GM12878 (cell line): ENCODE results near the gene NANOGP8. TPM values are rescaled to one million over a fixed set of nuclear protein-coding genes. Genes with fewer than 3 reads are reported as not detected.

Experiments
- ATAC-seq: fragments of 200-7000 bp; cut with Tn5 transposase; 3 replicates; pipeline ENCODE4 v1.9.1; 2020; ENCODE audit warnings: mild to moderate bottlenecking, moderate library complexity
- BruUV-seq: library from RNA; stranded (reverse); fragments of 400-500 nt; replicated peaks from 2 replicates; lab custom pipeline; 2021; lab: Mats Ljungman, UMichigan
- CTCF ChIA-PET: fragments of 300-600 bp; sonication (Branson Sonifier 250); formaldehyde crosslinking; extraction: SDS; loops from one replicate; lab custom pipeline; 2021; ENCODE audit warnings: inconsistent platforms; lab: Yijun Ruan, JAX
- POLR2A ChIA-PET: fragments of 350-600 bp; formaldehyde crosslinking; extraction: SDS; loops from one replicate; lab custom pipeline; 2021; ENCODE audit warnings: inconsistent platforms; lab: Charles Lee
- RAD21 ChIA-PET: fragments of 300-600 bp; sonication (Branson Sonifier 250); formaldehyde crosslinking; loops from one replicate; lab custom pipeline; 2023; ENCODE audit warnings: antibody characterized with exemption; ENCODE audit not compliant: unreplicated experiment; lab: Charles Lee
- SMC1A ChIA-PET: fragments of 300-600 bp; sonication (Branson Sonifier 250); formaldehyde crosslinking; loops from one replicate; lab custom pipeline; 2023; ENCODE audit not compliant: unreplicated experiment, uncharacterized antibody; lab: Charles Lee
- DNase-seq: peaks from one replicate; pipeline ENCODE4 v3.0.0-alpha.2; 2011; ENCODE audit warnings: low read depth, low spot score
- FAIRE-seq: peaks from 3 replicates; lab custom pipeline; 2011; peaks lifted over from hg19 to GRCh38; lab: Jason Lieb, UNC
- H2AFZ ChIP-seq: 2 replicates; pipeline ENCODE4 v1.6.0; 2011; ENCODE audit warnings: low read depth, low read length, control low read depth; ENCODE audit not compliant: control insufficient read depth
- H3K27ac ChIP-seq: 2 replicates; pipeline ENCODE4 v1.5.1; 2011; ENCODE audit warnings: control low read depth; ENCODE audit not compliant: control insufficient read depth, insufficient read depth
- H3K27me3 ChIP-seq, 2 experiments: replicated peaks in 1 of 2; 2 replicates each; pipeline versions ENCODE4 v1.6.0 to v1.6.1; 2011; ENCODE audit warnings: low read length in 1 of 2; ENCODE audit not compliant: control insufficient read depth in 2 of 2, insufficient read depth in 2 of 2
- H3K36me3 ChIP-seq, 2 experiments: 2 replicates each; pipeline ENCODE4 v1.5.1; 2011; ENCODE audit warnings: low read length in 1 of 2; ENCODE audit not compliant: control insufficient read depth in 2 of 2, insufficient read depth in 2 of 2
- H3K4me1 ChIP-seq: 2 replicates; pipeline ENCODE4 v1.6.1; 2011; ENCODE audit warnings: mild to moderate bottlenecking, low read length, moderate library complexity, mixed read lengths; ENCODE audit not compliant: control insufficient read depth, insufficient read depth
- H3K4me2 ChIP-seq: 2 replicates; pipeline ENCODE4 v1.6.0; 2011; ENCODE audit warnings: control low read depth; ENCODE audit not compliant: control insufficient read depth, insufficient read depth
- H3K4me3 ChIP-seq: fragments of 200-600 bp; sonication (generic); 2 replicates; pipeline ENCODE4 v1.5.1; 2016
- H3K79me2 ChIP-seq: 2 replicates; pipeline ENCODE4 v1.6.0; 2011; ENCODE audit warnings: low read length; ENCODE audit not compliant: control insufficient read depth, insufficient read depth
- H3K9ac ChIP-seq: 2 replicates; pipeline ENCODE4 v1.8.0; 2011; ENCODE audit warnings: low read length, control low read depth, mixed read lengths; ENCODE audit not compliant: control insufficient read depth, insufficient read depth
- H3K9me3 ChIP-seq: replicated peaks from 3 replicates; pipeline ENCODE4 v1.5.1; 2011; ENCODE audit warnings: mild to moderate bottlenecking, low read length; ENCODE audit not compliant: control insufficient read depth, insufficient read depth
- H4K20me1 ChIP-seq: 2 replicates; pipeline ENCODE4 v1.6.0; 2011; ENCODE audit not compliant: control insufficient read depth, insufficient read depth
- ASH2L ChIP-seq: fragments of 300-600, 200-600 bp; sonication (generic); IDR thresholded peaks from 2 replicates; pipeline ENCODE4 v1.6.1; 2017; ENCODE audit warnings: low read depth, mild to moderate bottlenecking, borderline replicate concordance
- DPF2 ChIP-seq: fragments of 450-650 bp; IDR thresholded peaks from 2 replicates; pipeline ENCODE4 v1.6.1; 2017; ENCODE audit warnings: mild to moderate bottlenecking
- ETV6 ChIP-seq, 2 experiments: fragments of 450-650 bp in 1 of 2; IDR thresholded peaks in 1 of 2; conservative IDR thresholded peaks in 1 of 2; 2 replicates each; pipeline ENCODE4 v1.6.1; 2014; ENCODE audit warnings: antibody characterized with exemption in 1 of 2, borderline replicate concordance in 1 of 2, low read depth in 1 of 2, mild to moderate bottlenecking in 1 of 2, moderate library complexity in 1 of 2
- IKZF2 ChIP-seq, 2 experiments: fragments of 450-650 bp; IDR thresholded peaks; 2 replicates each; pipeline ENCODE4 v1.6.1; 2017; ENCODE audit warnings: mild to moderate bottlenecking in 2 of 2, moderate library complexity in 2 of 2
- IRF4 ChIP-seq: IDR thresholded peaks from 2 replicates; pipeline ENCODE4 v1.6.1; 2011; ENCODE audit warnings: low read depth, low read length
- KAT2A ChIP-seq: conservative IDR thresholded peaks from 2 replicates; pipeline ENCODE4 v1.6.1; 2011; ENCODE audit warnings: low read depth, low read length; ENCODE audit not compliant: control insufficient read depth
- MEF2B ChIP-seq: fragments of 450-650 bp; IDR thresholded peaks from 2 replicates; pipeline ENCODE4 v1.6.1; 2018; ENCODE audit warnings: mild to moderate bottlenecking, moderate library complexity; ENCODE audit not compliant: partially characterized antibody, poor library complexity, severe bottlenecking
- MTA2 ChIP-seq: fragments of 450-650 bp; IDR thresholded peaks from 2 replicates; pipeline ENCODE4 v1.6.1; 2016; ENCODE audit warnings: low read depth, mild to moderate bottlenecking, moderate library complexity
- NFYB ChIP-seq: IDR thresholded peaks from 2 replicates; pipeline ENCODE4 v1.6.1; 2011; ENCODE audit warnings: low read depth, mild to moderate bottlenecking, low read length, improper control_type of control experiment, moderate library complexity; ENCODE audit not compliant: insufficient read depth
- SRF ChIP-seq, 2 experiments: IDR thresholded peaks; 2 replicates each; pipeline ENCODE4 v1.6.1; 2011; ENCODE audit warnings: low read depth in 2 of 2, low read length in 2 of 2, mild to moderate bottlenecking in 1 of 2, moderate library complexity in 1 of 2
- SUZ12 ChIP-seq: fragments of 200-600 bp; sonication (generic); IDR thresholded peaks from one replicate; pipeline ENCODE4 v1.6.1; 2018; ENCODE audit warnings: antibody characterized with exemption, mild to moderate bottlenecking; ENCODE audit not compliant: unreplicated experiment
- ZNF207 ChIP-seq: fragments of 450-650 bp; IDR thresholded peaks from 2 replicates; pipeline ENCODE4 v1.6.1; 2014; ENCODE audit warnings: antibody characterized with exemption, mild to moderate bottlenecking, borderline replicate concordance
- ZNF217 ChIP-seq: fragments of 450-650 bp; IDR thresholded peaks from 2 replicates; pipeline ENCODE4 v1.6.1; 2017; ENCODE audit warnings: antibody characterized with exemption, mild to moderate bottlenecking
- WGBS: methylation state at CpG from one replicate; pipeline ENCODE4 v1.1.6; 2016; ENCODE audit warnings: low lambda C conversion rate; ENCODE audit not compliant: insufficient replicate concordance, insufficient coverage; ENCODE audit errors: missing lambda C conversion rate; 5-methylcytosine and 5-hydroxymethylcytosine counted together
- in situ Hi-C: fragments of 300-500 bp; cut with MboI; formaldehyde crosslinking; loops from 9 replicates; pipeline ENCODE4 v1.14.3; 2018; ENCODE audit warnings: mixed read lengths
- intact Hi-C: fragments of 100-400 bp; cut with micrococcal nuclease; formaldehyde crosslinking; loops from one replicate; pipeline ENCODE4 v1.14.2; 2022; ENCODE audit not compliant: unreplicated experiment
- polyA plus RNA-seq, 11 experiments: library from polyadenylated mRNA; depleted of rRNA in 4 of 11; unstranded in 6 of 11; stranded (reverse) in 5 of 11; fragments of >200 nt; fragmentation: Nextera tagmentation in 4 of 11; fragmentation: Illumina TruSeq in 1 of 11; extraction: Ambion mirVana in 4 of 11; extraction: Trizol in 1 of 11; gene quantifications; 1 replicate in 1 of 11; 2 replicates in 10 of 11; pipeline versions ENCODE4 v1.2.1 to v1.2.3, GENCODE V29; 2011 to 2016; ENCODE audit warnings: inconsistent platforms in 2 of 11, missing spikeins in 2 of 11, low read depth in 1 of 11
- total RNA-seq, 4 experiments: library from RNA; depleted of rRNA in 3 of 4; stranded (reverse); fragments of >200 nt in 3 of 4; fragmentation: Illumina TruSeq in 1 of 4; extraction: Trizol in 1 of 4; gene quantifications; 2 replicates each; pipeline versions ENCODE4 v1.2.1 to v1.2.3, GENCODE V29; 2013 to 2021
- TF ChIP-seq, protein P1 (sequence below): IDR thresholded peaks from 2 replicates; pipeline ENCODE4 v1.6.1; 2011; ENCODE audit warnings: low read depth, mild to moderate bottlenecking, low read length, moderate library complexity, borderline replicate concordance; ENCODE audit errors: extremely low read depth
- TF ChIP-seq, protein P2 (sequence below): fragments of 450-650 bp; IDR thresholded peaks from 2 replicates; pipeline ENCODE4 v1.6.1; 2017; ENCODE audit warnings: low read depth, mild to moderate bottlenecking, moderate library complexity
- TF ChIP-seq, protein P3 (sequence below): fragments of 450-650 bp; IDR thresholded peaks from 2 replicates; pipeline ENCODE4 v1.6.1; 2016; ENCODE audit warnings: mild to moderate bottlenecking, moderate library complexity, borderline replicate concordance
- TF ChIP-seq, protein P4 (sequence below): IDR thresholded peaks from 2 replicates; pipeline ENCODE4 v1.6.1; 2012; ENCODE audit warnings: low read depth, low read length, improper control_type of control experiment

NANOGP8 gene
- total and polyA plus RNA-seq, 10 of the 15 experiments (the other 5 are each of a cell fraction or from before 2014, with no cell fraction given) = not detected

DNA sequence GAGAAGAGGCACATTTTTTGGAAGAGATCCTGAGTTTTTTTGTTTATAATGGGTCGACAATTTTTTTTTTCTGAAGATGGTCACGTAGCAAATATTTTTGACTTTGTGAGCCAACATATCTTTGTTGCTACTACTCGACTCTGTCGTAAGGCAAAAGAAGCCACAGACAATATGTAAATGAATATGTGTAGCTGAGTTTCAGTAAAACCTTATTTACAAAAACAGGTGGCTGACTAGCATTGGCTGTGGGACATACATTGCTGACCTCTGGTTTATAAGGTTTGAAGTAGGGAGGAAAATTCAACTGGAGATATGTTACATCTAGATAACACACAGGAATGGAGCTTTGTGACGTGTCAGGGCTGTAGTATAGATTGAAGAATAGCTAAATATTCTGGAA is 22.5 kb upstream of the NANOGP8 start:
- WGBS = 29% methylated on average over 5 of the region's 5 CpGs
- intact Hi-C loops = no loop called here
- in situ Hi-C loops = no loop called here
- no peak for FAIRE-seq
- Histone ChIP-seq H3K4me2 (no peak overlapping the region), H3K36me3 (no peaks in the 10 kb centered on the region), H2AFZ (no peak overlapping the region), H3K4me1 (no peaks in the 10 kb centered on the region), H3K79me2 (no peaks in the 10 kb centered on the region), H3K4me3 (no peak overlapping the region), H3K27me3 (no peaks in the 10 kb centered on the region), H3K9ac (no peak overlapping the region), H3K27ac (no peak overlapping the region), H4K20me1 (no peaks in the 10 kb centered on the region), H3K9me3 (no peaks in the 10 kb centered on the region)
- ChIA-PET CTCF (interaction anchor here (1.3 kb wide), 1 partner anchor 338 kb away, joined by 3 read pairs; no protein-coding TSS in a partner anchor), SMC1A (interaction anchor here (1.2 to 1.3 kb wide), 2 partner anchors 17 to 29 kb away, joined by 3 to 4 read pairs; no protein-coding TSS in a partner anchor), RAD21 (no interaction called here), POLR2A (no interaction called here)
- BruUV-seq = no TSS peak
- no peak for ATAC-seq
- no peak for DNase-seq
- TF ChIP-seq NFYB (no peak), KAT2A (no peak), ZNF207 (no peak), IKZF2 (IDR thresholded peaks at IDR 0.05) (no peak), SUZ12 (no peak), MEF2B (no peak), ZNF217 (no peak), SRF (IDR thresholded peaks at IDR 0.05; ENCODE audit: low read depth in 2 of 2, low read length in 2 of 2) (no peak), DPF2 (no peak), ETV6 (conservative IDR thresholded peaks at IDR 0.05 in 1 of 2, IDR thresholded peaks at IDR 0.05 in 1 of 2; ENCODE audit: borderline replicate concordance in 1 of 2, low read depth in 1 of 2) (no peak), ASH2L (no peak), IRF4 (no peak), MTA2 (no peak)
- TF ChIP-seq, protein P1, sequence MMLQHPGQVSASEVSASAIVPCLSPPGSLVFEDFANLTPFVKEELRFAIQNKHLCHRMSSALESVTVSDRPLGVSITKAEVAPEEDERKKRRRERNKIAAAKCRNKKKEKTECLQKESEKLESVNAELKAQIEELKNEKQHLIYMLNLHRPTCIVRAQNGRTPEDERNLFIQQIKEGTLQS = no peak
- TF ChIP-seq, protein P2, sequence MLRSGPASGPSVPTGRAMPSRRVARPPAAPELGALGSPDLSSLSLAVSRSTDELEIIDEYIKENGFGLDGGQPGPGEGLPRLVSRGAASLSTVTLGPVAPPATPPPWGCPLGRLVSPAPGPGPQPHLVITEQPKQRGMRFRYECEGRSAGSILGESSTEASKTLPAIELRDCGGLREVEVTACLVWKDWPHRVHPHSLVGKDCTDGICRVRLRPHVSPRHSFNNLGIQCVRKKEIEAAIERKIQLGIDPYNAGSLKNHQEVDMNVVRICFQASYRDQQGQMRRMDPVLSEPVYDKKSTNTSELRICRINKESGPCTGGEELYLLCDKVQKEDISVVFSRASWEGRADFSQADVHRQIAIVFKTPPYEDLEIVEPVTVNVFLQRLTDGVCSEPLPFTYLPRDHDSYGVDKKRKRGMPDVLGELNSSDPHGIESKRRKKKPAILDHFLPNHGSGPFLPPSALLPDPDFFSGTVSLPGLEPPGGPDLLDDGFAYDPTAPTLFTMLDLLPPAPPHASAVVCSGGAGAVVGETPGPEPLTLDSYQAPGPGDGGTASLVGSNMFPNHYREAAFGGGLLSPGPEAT = no peak
- TF ChIP-seq, protein P3, sequence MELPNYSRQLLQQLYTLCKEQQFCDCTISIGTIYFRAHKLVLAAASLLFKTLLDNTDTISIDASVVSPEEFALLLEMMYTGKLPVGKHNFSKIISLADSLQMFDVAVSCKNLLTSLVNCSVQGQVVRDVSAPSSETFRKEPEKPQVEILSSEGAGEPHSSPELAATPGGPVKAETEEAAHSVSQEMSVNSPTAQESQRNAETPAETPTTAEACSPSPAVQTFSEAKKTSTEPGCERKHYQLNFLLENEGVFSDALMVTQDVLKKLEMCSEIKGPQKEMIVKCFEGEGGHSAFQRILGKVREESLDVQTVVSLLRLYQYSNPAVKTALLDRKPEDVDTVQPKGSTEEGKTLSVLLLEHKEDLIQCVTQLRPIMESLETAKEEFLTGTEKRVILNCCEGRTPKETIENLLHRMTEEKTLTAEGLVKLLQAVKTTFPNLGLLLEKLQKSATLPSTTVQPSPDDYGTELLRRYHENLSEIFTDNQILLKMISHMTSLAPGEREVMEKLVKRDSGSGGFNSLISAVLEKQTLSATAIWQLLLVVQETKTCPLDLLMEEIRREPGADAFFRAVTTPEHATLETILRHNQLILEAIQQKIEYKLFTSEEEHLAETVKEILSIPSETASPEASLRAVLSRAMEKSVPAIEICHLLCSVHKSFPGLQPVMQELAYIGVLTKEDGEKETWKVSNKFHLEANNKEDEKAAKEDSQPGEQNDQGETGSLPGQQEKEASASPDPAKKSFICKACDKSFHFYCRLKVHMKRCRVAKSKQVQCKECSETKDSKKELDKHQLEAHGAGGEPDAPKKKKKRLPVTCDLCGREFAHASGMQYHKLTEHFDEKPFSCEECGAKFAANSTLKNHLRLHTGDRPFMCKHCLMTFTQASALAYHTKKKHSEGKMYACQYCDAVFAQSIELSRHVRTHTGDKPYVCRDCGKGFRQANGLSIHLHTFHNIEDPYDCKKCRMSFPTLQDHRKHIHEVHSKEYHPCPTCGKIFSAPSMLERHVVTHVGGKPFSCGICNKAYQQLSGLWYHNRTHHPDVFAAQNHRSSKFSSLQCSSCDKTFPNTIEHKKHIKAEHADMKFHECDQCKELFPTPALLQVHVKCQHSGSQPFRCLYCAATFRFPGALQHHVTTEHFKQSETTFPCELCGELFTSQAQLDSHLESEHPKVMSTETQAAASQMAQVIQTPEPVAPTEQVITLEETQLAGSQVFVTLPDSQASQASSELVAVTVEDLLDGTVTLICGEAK = no peak
- TF ChIP-seq, protein P4, sequence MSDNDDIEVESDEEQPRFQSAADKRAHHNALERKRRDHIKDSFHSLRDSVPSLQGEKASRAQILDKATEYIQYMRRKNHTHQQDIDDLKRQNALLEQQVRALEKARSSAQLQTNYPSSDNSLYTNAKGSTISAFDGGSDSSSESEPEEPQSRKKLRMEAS = no peak
